CD14-positive monocyte (primary cell): ENCODE data around the gene USP15. TPM values are rescaled to one million over a fixed set of nuclear protein-coding genes. Genes with fewer than 3 reads are reported as not detected.

ENCODE experiments used
- DNase-seq, 3 donors: peaks; one replicate each; pipeline ENCODE4 v3.0.0-alpha.2; 2011 to 2022
- H2AFZ ChIP-seq: 2 replicates; pipeline ENCODE4 v1.6.0; 2012; ENCODE audit warnings: mild to moderate bottlenecking, low read depth, low read length, inconsistent platforms; ENCODE audit not compliant: insufficient read depth, poor library complexity, severe bottlenecking
- H3K27ac ChIP-seq, 2 donors: 1 replicate in 1 of 2; 2 replicates in 1 of 2; pipeline ENCODE4 v1.5.1; 2012 to 2013; ENCODE audit warnings: low read length in 2 of 2, control low read depth in 1 of 2, inconsistent platforms in 1 of 2, low read depth in 1 of 2, mild to moderate bottlenecking in 1 of 2
- H3K27me3 ChIP-seq, 2 donors: one replicate each; pipeline versions ENCODE4 v1.6.0 to v1.6.1; 2011 to 2013; ENCODE audit warnings: low read length in 2 of 2; ENCODE audit not compliant: control insufficient read depth in 2 of 2, insufficient read depth in 2 of 2
- H3K36me3 ChIP-seq, 2 donors: replicated peaks in 1 of 2; 1 replicate in 1 of 2; 2 replicates in 1 of 2; pipeline versions ENCODE4 v1.5.1 to v1.6.1; 2012 to 2013; ENCODE audit warnings: low read length in 2 of 2, control low read depth in 1 of 2, inconsistent platforms in 1 of 2, mild to moderate bottlenecking in 1 of 2; ENCODE audit not compliant: insufficient read depth in 2 of 2, control insufficient read depth in 1 of 2
- H3K4me1 ChIP-seq, 2 donors: 1 replicate in 1 of 2; 2 replicates in 1 of 2; pipeline versions ENCODE4 v1.5.1 to v1.6.1; 2012 to 2013; ENCODE audit warnings: low read length in 2 of 2, control low read depth in 1 of 2, inconsistent platforms in 1 of 2, mild to moderate bottlenecking in 1 of 2, moderate library complexity in 1 of 2; ENCODE audit not compliant: insufficient read depth in 2 of 2, control insufficient read depth in 1 of 2
- H3K4me2 ChIP-seq: replicated peaks from 2 replicates; pipeline ENCODE3; 2012; ENCODE audit warnings: low read length, moderate library complexity, mild to moderate bottlenecking; ENCODE audit not compliant: poor library complexity, severe bottlenecking; ENCODE audit errors: extremely low read depth
- H3K4me3 ChIP-seq, 3 experiments: fragments of 200-600 bp in 1 of 3; sonication (generic) in 1 of 3; replicated peaks in 1 of 3; 1 replicate in 2 of 3; 2 replicates in 1 of 3; pipeline ENCODE4 v1.5.1; 2011 to 2013; ENCODE audit warnings: low read length in 3 of 3, mild to moderate bottlenecking in 3 of 3, control low read depth in 2 of 3, low read depth in 2 of 3, inconsistent platforms in 1 of 3, moderate library complexity in 1 of 3
- H3K79me2 ChIP-seq: 2 replicates; pipeline ENCODE4 v1.6.0; 2012; ENCODE audit warnings: mild to moderate bottlenecking, control low read depth, inconsistent platforms, low read length, moderate library complexity; ENCODE audit not compliant: insufficient read depth
- H3K9ac ChIP-seq: 2 replicates; pipeline ENCODE4 v1.6.0; 2017; ENCODE audit warnings: low read length, mild to moderate bottlenecking; ENCODE audit not compliant: insufficient read depth, poor library complexity, severe bottlenecking
- H3K9me3 ChIP-seq, 2 donors: replicated peaks in 1 of 2; 1 replicate in 1 of 2; 2 replicates in 1 of 2; pipeline versions ENCODE4 v1.5.1 to v1.6.1; 2012 to 2013; ENCODE audit warnings: low read length in 2 of 2, control low read depth in 1 of 2; ENCODE audit not compliant: control insufficient read depth in 1 of 2, insufficient read depth in 1 of 2
- H4K20me1 ChIP-seq: 2 replicates; pipeline ENCODE4 v1.6.0; 2012; ENCODE audit warnings: mild to moderate bottlenecking, low read length, control low read depth, moderate library complexity; ENCODE audit not compliant: insufficient read depth
- H3K27ac Mint-ChIP-seq, 7 donors: one replicate each; pipeline ENCODE4 v1.8.0; 2020; ENCODE audit warnings: mild to moderate bottlenecking in 7 of 7, mixed read lengths in 7 of 7, moderate library complexity in 6 of 7, inconsistent platforms in 2 of 7
- H3K27me3 Mint-ChIP-seq, 3 donors: one replicate each; pipeline ENCODE4 v1.8.0; 2021 to 2022; ENCODE audit warnings: low read depth in 3 of 3, mild to moderate bottlenecking in 3 of 3, mixed read lengths in 3 of 3, moderate library complexity in 3 of 3, inconsistent platforms in 1 of 3
- H3K36me3 Mint-ChIP-seq, 2 donors: one replicate each; pipeline ENCODE4 v1.8.0; 2020; ENCODE audit warnings: mixed read lengths in 2 of 2, inconsistent platforms in 1 of 2, mild to moderate bottlenecking in 1 of 2
- H3K4me1 Mint-ChIP-seq: one replicate; pipeline ENCODE4 v1.8.0; 2020; ENCODE audit warnings: mild to moderate bottlenecking, mixed read lengths
- H3K4me3 Mint-ChIP-seq, 2 donors: one replicate each; pipeline ENCODE4 v1.8.0; 2020; ENCODE audit warnings: mild to moderate bottlenecking in 2 of 2, mixed read lengths in 2 of 2, moderate library complexity in 1 of 2
- H3K9me3 Mint-ChIP-seq, 7 donors: one replicate each; pipeline ENCODE4 v1.8.0; 2020 to 2022; ENCODE audit warnings: mixed read lengths in 7 of 7, mild to moderate bottlenecking in 6 of 7, moderate library complexity in 6 of 7, inconsistent platforms in 2 of 7
- WGBS: methylation state at CpG from one replicate; pipeline ENCODE4 v1.1.5; 2013; ENCODE audit warnings: missing lambda C conversion rate; ENCODE audit not compliant: insufficient coverage; 5-methylcytosine and 5-hydroxymethylcytosine counted together
- intact Hi-C, 2 donors: fragments of 100-400 bp; cut with micrococcal nuclease; formaldehyde crosslinking; loops; one replicate each; pipeline versions ENCODE4 v1.15.0 to v1.15.1; 2023
- polyA plus RNA-seq, 3 donors: library from polyadenylated mRNA; depleted of rRNA in 1 of 3; unstranded in 2 of 3; stranded (reverse) in 1 of 3; fragments of 300-500 nt in 2 of 3; fragments of >200 nt in 1 of 3; fragmentation: Illumina TruSeq in 2 of 3; gene quantifications; 1 replicate in 2 of 3; 2 replicates in 1 of 3; pipeline ENCODE4 v1.2.3, GENCODE V29; 2012 to 2021
- TF ChIP-seq, protein P1 (sequence below): fragments of 200-600 bp; IDR thresholded peaks from one replicate; pipeline ENCODE4 v1.8.0; 2022; ENCODE audit warnings: antibody characterized with exemption, mild to moderate bottlenecking

USP15 gene
- polyA plus RNA-seq, 3 donors = 146 to 449 (median 180) TPM

DNA sequence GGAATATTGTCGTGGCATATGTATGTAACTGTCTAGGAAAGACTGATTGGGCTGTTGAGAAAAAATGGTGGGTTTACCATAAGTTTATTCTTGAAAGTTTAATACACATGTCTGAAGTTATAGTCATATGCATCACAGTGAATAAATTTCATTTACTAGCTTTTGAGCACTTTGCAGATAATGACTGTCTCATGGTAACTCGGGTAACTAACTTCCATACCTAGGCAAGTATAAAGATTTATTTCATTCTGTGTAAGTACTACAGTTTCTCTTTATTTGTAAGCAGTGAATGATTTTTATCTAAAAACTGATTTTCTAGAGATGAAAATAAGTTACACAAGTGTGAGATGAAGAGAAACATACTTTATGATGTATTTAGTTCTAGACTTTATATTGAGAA is 3.0 kb downstream of the USP15 start:
- Mint-ChIP-seq H3K4me3 (peak overlapping the region; percentile 37 to 71), H3K27ac (peak overlapping the region in 3 of 7 donors; percentile 25 to 87 (median 78)), H3K27me3 (no peaks in the 10 kb centered on the region), H3K4me1 (peaks cover 65% of the 10 kb centered on the region), H3K9me3 (peaks cover 0 to 3% (median 0%) of the 10 kb centered on the region in 7 donors), H3K36me3 (peaks cover 4 to 21% of the 10 kb centered on the region in 2 donors)
- intact Hi-C loops = loop anchor here in 1 of 2 donors (5.0 kb wide), 1 partner anchor 34 kb away; no protein-coding TSS in a partner anchor
- Histone ChIP-seq H3K4me2 (peak overlapping the region; percentile 88), H4K20me1 (peaks cover 79% of the 10 kb centered on the region), H2AFZ (no peak overlapping the region), H3K27me3 (no peaks in the 10 kb centered on the region), H3K4me3 (peak overlapping the region in 2 of 3 experiments; percentile 86 to 98), H3K4me1 (peaks cover 47 to 84% of the 10 kb centered on the region in 2 donors), H3K79me2 (peaks cover 98% of the 10 kb centered on the region), H3K9ac (peak overlapping the region; percentile 13), H3K27ac (peak overlapping the region in 1 of 2 donors; percentile 79), H3K9me3 (no peaks in the 10 kb centered on the region), H3K36me3 (peaks cover 5% of the 10 kb centered on the region in 2 donors)
- TF ChIP-seq, protein P1, sequence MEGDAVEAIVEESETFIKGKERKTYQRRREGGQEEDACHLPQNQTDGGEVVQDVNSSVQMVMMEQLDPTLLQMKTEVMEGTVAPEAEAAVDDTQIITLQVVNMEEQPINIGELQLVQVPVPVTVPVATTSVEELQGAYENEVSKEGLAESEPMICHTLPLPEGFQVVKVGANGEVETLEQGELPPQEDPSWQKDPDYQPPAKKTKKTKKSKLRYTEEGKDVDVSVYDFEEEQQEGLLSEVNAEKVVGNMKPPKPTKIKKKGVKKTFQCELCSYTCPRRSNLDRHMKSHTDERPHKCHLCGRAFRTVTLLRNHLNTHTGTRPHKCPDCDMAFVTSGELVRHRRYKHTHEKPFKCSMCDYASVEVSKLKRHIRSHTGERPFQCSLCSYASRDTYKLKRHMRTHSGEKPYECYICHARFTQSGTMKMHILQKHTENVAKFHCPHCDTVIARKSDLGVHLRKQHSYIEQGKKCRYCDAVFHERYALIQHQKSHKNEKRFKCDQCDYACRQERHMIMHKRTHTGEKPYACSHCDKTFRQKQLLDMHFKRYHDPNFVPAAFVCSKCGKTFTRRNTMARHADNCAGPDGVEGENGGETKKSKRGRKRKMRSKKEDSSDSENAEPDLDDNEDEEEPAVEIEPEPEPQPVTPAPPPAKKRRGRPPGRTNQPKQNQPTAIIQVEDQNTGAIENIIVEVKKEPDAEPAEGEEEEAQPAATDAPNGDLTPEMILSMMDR = no peak
- WGBS = no CpG with 5 or more reads among the region's 2 CpGs
- no peak for DNase-seq

DNA sequence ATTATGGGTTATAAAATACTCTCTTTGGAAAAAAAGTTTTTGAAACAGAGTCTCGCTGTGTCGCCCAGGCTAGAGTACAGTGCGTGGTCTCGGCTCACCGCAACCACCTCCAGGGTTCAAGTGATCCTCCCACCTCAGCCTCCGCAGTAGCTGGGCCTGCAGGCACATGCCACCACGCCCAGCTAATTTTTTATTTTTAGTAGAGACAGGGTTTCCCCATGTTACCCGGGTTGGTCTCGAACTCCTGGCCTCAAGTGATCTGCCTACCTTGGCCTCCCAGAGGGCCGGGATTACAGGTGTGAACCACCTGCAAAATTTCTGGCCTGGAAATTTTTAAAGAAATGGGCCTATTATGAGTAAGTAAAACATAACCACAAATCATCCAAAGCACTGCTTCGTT is 3.8 kb downstream of the USP15 start:
- intact Hi-C loops = loop anchor here in 1 of 2 donors (5.0 kb wide), 1 partner anchor 33 kb away; no protein-coding TSS in a partner anchor
- H3K27ac ChIP-seq = peak overlapping the region; percentile 52 to 79
- TF ChIP-seq, protein P1 = no peak
- Mint-ChIP-seq H3K9me3 (peaks cover 0 to 3% (median 0%) of the 10 kb centered on the region in 7 donors), H3K27ac (peak overlapping the region; percentile 46 to 87 (median 83)), H3K27me3 (no peaks in the 10 kb centered on the region), H3K4me3 (peak overlapping the region in 1 of 2 donors; percentile 57), H3K4me1 (peaks cover 65% of the 10 kb centered on the region), H3K36me3 (peaks cover 4 to 24% of the 10 kb centered on the region in 2 donors)
- H3K4me3 ChIP-seq = peak overlapping the region in 2 of 3 experiments; percentile 40 to 98
- DNase-seq = no peak
- H3K4me2 ChIP-seq = peak overlapping the region; percentile 88
- WGBS = 86% methylated on average over 5 of the region's 11 CpGs
- H2AFZ ChIP-seq = no peak overlapping the region
- H3K36me3 ChIP-seq = peaks cover 5% of the 10 kb centered on the region in 2 donors
- H3K9ac ChIP-seq = no peak overlapping the region
- peaks cover 86% of the 10 kb centered on the region for H4K20me1 ChIP-seq
- peaks cover 98% of the 10 kb centered on the region for H3K79me2 ChIP-seq
- H3K9me3 ChIP-seq = no peaks in the 10 kb centered on the region
- H3K27me3 ChIP-seq = no peaks in the 10 kb centered on the region
- peaks cover 47 to 84% of the 10 kb centered on the region in 2 donors for H3K4me1 ChIP-seq
